VCaP (cell line): ENCODE measurements around the gene PIK3AP1.
A peak's percentile ranks its signal among the peaks of the same experiment; 100 is the strongest.

Source experiments
- H3K27ac ChIP-seq: fragments of 450-650 bp; 2 replicates; pipeline ENCODE4 v1.5.1; 2017
- TF ChIP-seq, protein P1 (sequence below): fragments of 450-650 bp; conservative IDR thresholded peaks from 2 replicates; pipeline ENCODE4 v1.5.1; 2017; ENCODE audit warnings: mild to moderate bottlenecking, moderate library complexity

The PIK3AP1 gene

DNA sequence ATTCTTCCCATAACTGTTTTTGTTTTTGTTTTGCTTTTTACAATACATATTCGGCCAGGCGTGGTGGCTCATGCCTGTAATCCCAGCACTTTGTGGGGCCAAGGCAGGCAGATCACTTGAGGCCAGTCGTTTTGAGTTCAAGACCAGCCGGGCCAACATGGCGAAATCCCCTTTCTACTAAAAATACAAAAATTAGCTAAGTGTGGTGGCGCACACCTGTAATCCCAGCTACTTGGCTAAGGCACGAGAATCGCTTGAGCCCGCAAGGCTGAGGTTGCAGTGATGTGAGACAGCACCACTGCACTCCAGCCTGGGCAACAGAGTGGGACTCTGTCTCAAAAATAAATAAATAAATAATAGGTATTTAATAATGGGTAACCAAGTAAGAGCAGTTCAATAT, 135.8 kb downstream of the PIK3AP1 start:
- TF ChIP-seq, protein P1, sequence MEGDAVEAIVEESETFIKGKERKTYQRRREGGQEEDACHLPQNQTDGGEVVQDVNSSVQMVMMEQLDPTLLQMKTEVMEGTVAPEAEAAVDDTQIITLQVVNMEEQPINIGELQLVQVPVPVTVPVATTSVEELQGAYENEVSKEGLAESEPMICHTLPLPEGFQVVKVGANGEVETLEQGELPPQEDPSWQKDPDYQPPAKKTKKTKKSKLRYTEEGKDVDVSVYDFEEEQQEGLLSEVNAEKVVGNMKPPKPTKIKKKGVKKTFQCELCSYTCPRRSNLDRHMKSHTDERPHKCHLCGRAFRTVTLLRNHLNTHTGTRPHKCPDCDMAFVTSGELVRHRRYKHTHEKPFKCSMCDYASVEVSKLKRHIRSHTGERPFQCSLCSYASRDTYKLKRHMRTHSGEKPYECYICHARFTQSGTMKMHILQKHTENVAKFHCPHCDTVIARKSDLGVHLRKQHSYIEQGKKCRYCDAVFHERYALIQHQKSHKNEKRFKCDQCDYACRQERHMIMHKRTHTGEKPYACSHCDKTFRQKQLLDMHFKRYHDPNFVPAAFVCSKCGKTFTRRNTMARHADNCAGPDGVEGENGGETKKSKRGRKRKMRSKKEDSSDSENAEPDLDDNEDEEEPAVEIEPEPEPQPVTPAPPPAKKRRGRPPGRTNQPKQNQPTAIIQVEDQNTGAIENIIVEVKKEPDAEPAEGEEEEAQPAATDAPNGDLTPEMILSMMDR = no peak
- peak overlapping the region; percentile 99 for H3K27ac ChIP-seq

DNA sequence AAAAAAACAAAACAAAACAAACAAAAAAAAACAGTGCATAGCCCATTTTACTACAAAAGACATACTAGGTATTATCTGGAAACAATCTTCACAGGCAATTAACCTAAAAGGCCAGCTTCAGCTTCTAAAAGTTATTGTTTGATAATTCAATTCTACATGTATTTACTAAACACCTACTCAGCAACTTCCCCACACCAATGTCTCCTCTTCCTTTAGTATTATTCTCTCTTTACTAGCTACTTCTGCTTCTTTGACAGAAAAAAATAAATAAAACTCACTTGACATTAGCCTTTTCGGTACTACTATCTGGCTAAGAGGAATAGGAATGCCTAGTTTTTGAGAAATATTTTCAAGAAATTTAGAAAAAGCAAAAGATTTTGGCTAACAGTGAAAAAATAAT, 136.3 kb downstream of the PIK3AP1 start:
- TF ChIP-seq, protein P1 = no peak
- peak overlapping the region; percentile 99 for H3K27ac ChIP-seq

DNA sequence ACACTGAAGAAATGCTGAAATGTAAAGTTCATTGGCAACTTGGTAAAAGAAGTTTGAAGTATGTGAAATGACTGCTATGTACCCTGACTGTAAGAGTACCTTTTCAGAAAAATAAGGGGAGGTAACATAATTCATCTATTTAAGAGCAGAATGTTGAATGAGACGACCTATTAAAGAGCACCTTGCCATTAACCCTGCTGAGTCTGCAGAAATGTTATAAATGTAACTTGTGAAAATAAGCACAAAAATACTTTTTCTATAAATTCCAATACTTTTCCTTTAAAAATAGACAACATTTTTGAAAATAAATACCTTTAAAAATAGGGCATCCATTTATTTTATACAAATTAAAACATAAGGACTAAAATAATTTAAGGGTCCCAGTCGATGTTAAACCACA, 141.2 kb downstream of the PIK3AP1 start:
- TF ChIP-seq, protein P1 = no peak
- peak overlapping the region; percentile 99 for H3K27ac ChIP-seq

DNA sequence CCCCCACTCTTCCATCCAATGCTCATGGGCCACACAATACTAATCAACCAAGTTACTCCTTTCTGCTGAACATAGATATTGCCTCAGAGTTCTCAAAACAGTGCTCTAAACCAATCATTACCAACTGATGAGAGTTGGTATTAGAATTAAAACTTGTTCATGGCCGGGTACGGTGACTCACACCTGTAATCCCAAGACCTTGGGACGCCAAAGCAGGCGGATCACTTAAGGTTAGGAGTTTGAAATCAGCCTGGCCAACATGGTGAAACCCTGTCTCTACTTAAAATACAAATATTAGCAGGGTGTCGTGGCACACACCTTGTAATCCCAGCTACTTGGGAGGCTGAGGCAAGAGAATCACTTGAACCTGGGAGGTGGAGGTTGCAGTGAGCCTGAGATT, 141.7 kb downstream of the PIK3AP1 start:
- TF ChIP-seq, protein P1 = no peak
- H3K27ac ChIP-seq = peak overlapping the region; percentile 99

DNA sequence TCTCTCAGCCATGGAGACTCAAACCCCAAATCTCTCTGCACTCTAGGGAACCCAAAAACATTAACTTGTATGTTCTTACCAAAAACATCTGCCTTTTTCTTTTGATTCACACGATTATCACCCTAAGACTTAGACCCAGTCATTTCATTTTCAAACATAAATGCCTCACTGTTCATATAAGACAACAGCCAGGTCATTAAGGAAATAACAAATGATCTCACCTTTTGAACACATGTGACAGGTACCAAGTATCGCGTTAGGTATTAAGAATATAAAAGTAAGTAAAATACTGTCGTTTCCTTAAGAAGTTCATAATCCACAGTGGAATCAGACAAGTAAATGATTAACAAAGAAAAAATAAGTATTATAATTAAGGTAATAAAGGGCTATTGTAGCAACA, 142.3 kb downstream of the PIK3AP1 start:
- H3K27ac ChIP-seq = peak overlapping the region; percentile 99
- TF ChIP-seq, protein P1 = no peak

DNA sequence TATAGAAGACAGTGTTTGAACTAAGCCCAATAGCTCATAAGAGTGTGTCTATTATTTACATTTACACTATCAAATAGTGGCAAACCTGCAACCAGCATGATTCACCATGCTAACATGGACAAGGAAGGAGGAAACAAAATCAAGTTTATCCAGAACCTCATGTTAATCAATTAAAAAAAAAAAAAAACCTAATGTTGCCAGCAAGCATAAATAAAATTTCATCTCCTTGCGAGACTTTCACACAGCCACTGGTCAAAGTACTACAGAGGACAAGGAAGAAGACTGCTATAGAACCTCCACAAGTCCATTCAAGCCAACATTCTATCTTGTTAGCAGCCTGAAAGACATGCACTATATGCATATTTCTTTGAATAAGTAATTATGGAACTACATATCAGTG, 143.2 kb downstream of the PIK3AP1 start:
- H3K27ac ChIP-seq = peak overlapping the region; percentile 99

DNA sequence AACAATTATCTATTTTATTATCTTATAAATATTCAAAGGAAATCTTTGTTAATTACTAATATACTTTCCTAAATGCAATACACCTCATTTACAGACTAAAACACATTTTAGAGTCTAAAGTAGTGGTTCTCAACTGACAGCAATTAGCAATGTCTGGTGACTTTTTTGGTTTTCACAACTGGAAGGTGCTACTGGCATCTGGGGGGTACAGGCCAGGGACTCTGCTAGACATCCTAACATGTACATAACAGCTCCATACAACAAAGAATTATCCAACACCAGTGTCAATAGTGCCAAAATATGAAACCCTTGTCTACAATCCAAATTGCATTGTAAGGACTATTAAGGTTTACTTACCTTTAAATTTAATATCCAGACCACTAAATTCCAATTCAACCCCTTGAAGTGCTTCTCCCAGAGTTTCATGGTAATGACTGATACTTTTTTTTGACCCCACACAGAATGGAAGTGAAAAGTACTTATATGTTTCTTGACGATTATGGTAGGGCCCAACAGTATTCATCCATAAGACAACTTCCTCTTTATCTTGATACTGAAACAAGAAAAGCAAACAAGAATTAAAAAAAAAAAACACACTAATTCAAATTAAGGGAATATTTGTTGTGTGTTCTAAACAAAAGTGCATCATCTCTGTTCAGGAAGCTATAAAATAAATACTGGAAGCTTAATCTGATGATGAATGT, 143.9 kb downstream of the PIK3AP1 start:
- H3K27ac ChIP-seq = peak overlapping the region; percentile 99
- TF ChIP-seq, protein P1 = no peak

More for the DNA sequence above, 143.2 kb downstream of the PIK3AP1 start:
- TF ChIP-seq, protein P1 = no peak

DNA sequence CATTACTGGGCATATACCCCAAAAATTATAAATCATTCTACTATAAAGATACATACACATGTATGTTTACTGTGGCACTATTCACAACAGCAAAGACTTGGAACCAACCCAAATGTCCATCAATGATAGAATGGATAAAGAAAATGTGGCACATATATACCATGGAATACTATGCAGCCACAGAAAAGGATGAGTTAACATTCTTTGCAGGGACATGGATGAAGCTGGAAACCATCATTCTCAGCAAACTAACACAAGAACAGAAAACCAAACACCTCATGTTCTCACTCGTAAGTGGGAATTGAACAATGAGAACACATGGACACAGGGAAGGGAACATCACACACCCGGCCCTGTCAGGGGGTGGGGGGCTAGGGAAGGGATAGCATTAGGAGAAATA, 145.8 kb downstream of the PIK3AP1 start:
- peak overlapping the region; percentile 99 for H3K27ac ChIP-seq
